Colonic mucosa (tissue), 4 donors: ENCODE measurements around the gene TPRN. TPM values are rescaled to one million over a fixed set of nuclear protein-coding genes. Genes with fewer than 3 reads are reported as not detected.
"Not testable (repeated sequence)": the region's sequence is repeated elsewhere in the genome, so short reads cannot be mapped to it uniquely, and the experiment has no call there.

ENCODE experiments used
- DNase-seq: peaks from one replicate; pipeline ENCODE4 v3.0.0-alpha.2; 2020
- H3K27ac ChIP-seq: fragments of 200-600 bp; one replicate; pipeline ENCODE4 v1.8.0; 2021
- H3K27me3 ChIP-seq: fragments of 200-600 bp; one replicate; pipeline ENCODE4 v1.8.0; 2021
- H3K36me3 ChIP-seq: fragments of 200-600 bp; one replicate; pipeline ENCODE4 v1.8.0; 2021
- H3K4me1 ChIP-seq: fragments of 200-600 bp; one replicate; pipeline ENCODE4 v1.8.0; 2021; ENCODE audit warnings: mild to moderate bottlenecking
- H3K4me3 ChIP-seq: fragments of 200-600 bp; one replicate; pipeline ENCODE4 v1.8.0; 2021
- H3K9ac ChIP-seq, 2 donors: one replicate each; pipeline ENCODE4 v1.7.0; 2013; ENCODE audit warnings: control low read depth in 2 of 2, low read depth in 2 of 2, low read length in 2 of 2
- H3K9me3 ChIP-seq: fragments of 200-600 bp; one replicate; pipeline ENCODE4 v1.8.0; 2021
- intact Hi-C: fragments of 100-400 bp; cut with DNase I; formaldehyde crosslinking; loops from one replicate; pipeline ENCODE4 v1.14.1; 2022
- total RNA-seq, 2 donors: library from RNA; stranded (reverse); fragmentation: NEBNext Ultra II Directional in 1 of 2; extraction: Animal tissue kit (Norgen Biotek cat#: 25700) in 1 of 2; gene quantifications; one replicate each; pipeline ENCODE4 v1.2.1, GENCODE V29; 2021
- TF ChIP-seq, protein P1 (sequence below): fragments of 200-600 bp; IDR thresholded peaks from one replicate; pipeline ENCODE4 v1.8.0; 2022; ENCODE audit warnings: antibody characterized with exemption, mild to moderate bottlenecking
- donor health status: healthy.
- donor health status: DM: no; HTN: no; CAD: no.
- donor health status: DM: no; HTN: no; CAD: no.

Gene TPRN
- total RNA-seq, 2 donors from 2014 or later, result 83.1 to 124 TPM

DNA sequence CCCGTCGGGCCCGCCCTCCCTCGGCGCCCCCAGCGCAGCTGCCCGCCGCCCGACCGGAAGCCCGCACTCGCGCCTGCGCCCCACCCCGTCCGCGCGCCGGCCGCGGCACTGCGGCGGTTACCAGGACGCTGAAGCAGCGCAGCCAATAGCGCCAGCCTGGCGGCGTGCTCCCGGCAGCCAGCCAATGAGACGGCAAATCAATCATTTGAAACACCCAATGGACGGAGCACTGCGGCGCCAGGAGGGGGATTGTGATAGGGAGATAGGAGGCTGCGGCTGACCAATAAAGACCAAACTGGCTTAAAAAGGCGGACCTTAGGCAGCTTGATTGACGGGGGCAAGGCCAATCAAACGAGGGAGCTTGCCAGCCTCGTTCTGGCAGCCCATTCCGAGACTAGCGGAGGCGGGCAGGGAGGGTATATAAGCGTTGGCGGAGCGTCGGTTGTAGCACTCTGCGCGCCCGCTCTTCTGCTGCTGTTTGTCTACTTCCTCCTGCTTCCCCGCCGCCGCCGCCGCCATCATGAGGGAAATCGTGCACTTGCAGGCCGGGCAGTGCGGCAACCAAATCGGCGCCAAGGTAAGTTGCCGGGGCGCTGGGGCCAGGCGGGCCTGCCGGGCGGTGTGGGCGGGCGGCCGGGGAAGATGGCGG, 40.4 kb upstream of the TPRN start, which contains the start of gene TUBB4B:
Gene TUBB4B (plus strand): TSS at position 447 of the 649 bp plus-strand sequence. CDS start 74 bp downstream, at position 521.
- Histone ChIP-seq H3K9me3 (no peaks in the 10 kb centered on the region), H3K27ac (peak within 1 kb of the TSS; percentile 99), H3K36me3 (peaks cover 10% of the 10 kb centered on the region), H3K27me3 (no peaks in the 10 kb centered on the region), H3K4me1 (peaks cover 36% of the 10 kb centered on the region), H3K9ac (peak within 1 kb of the TSS; percentile 96 to 97), H3K4me3 (peak within 1 kb of the TSS; percentile 96)
- DNase-seq, result peak; percentile 99
- TF ChIP-seq, protein P1, sequence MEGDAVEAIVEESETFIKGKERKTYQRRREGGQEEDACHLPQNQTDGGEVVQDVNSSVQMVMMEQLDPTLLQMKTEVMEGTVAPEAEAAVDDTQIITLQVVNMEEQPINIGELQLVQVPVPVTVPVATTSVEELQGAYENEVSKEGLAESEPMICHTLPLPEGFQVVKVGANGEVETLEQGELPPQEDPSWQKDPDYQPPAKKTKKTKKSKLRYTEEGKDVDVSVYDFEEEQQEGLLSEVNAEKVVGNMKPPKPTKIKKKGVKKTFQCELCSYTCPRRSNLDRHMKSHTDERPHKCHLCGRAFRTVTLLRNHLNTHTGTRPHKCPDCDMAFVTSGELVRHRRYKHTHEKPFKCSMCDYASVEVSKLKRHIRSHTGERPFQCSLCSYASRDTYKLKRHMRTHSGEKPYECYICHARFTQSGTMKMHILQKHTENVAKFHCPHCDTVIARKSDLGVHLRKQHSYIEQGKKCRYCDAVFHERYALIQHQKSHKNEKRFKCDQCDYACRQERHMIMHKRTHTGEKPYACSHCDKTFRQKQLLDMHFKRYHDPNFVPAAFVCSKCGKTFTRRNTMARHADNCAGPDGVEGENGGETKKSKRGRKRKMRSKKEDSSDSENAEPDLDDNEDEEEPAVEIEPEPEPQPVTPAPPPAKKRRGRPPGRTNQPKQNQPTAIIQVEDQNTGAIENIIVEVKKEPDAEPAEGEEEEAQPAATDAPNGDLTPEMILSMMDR, result no peak
- intact Hi-C loops, result no loop called here

DNA sequence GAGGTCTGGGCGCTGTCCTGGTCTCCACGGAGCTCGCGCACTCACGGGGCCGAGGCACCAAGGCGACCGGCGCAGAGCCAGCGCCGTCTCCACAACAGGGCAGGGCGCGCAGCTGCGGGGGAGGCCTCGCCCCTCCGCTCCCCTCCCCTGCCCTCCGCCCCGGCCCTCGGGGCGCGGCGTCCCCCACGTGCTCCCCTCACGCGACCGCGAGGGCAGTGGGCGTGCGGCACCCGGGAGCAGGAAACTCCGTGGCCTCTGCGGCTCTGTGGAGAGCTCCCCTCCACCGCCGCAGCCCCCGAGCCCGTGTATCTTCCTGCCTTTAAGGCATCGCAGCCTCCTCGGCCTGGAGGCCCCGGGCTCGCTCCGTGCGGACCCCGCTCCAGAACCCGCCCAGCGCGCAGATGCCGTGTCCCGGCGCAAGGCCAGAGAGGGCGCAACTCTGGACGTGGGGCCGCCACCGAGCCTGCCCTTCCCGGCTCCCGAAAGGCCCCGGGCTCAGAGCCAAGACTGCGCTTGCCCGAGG, 39.8 kb upstream of the TPRN start:
- Histone ChIP-seq H3K36me3 (peaks cover 10% of the 10 kb centered on the region), H3K9ac (peak overlapping the region; percentile 78 to 91), H3K27ac (peak overlapping the region; percentile 99), H3K9me3 (no peaks in the 10 kb centered on the region), H3K4me3 (peak overlapping the region; percentile 67), H3K27me3 (no peaks in the 10 kb centered on the region), H3K4me1 (peaks cover 36% of the 10 kb centered on the region)
- intact Hi-C loops, result no loop called here
- TF ChIP-seq, protein P1, result no peak
- peak; percentile 81 for DNase-seq

DNA sequence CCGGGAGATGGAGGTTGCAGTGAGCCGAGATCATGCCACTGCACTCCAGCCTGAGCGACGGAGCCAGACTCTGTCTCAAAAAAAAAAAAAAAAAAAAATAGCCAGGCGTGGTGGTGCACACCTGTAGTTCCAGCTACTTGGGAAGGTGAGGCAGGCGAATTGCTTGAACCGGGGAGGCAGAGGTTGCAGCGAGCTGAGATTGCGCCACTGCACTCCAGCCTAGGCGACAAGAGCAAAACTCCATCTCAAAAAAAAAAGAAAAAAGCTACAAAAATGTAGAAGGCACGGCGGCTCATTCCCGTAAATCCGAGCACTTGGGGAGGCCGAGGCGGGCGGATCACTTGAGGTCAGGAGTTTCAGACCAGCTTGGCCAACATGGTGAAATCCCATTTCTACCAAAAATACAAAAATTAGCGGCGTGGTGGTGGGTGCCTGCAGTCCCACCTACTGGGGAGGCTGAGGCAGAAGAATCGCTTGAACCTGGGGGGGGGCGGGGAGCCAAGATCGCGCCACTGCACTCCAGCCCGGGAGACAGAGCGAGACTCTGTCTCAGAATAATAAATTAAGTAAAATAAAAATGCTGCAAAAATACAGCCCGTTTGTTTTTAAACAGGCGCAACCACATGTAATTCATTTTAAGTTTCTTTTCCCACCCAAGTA, 39.1 kb upstream of the TPRN start:
- intact Hi-C loops, H3K27me3 ChIP-seq, DNase-seq, H3K9me3 ChIP-seq: not testable (repeated sequence)
- H3K36me3 ChIP-seq, result peaks cover 10% of the 10 kb centered on the region
- H3K9ac ChIP-seq, result peak overlapping the region; percentile 78 to 91
- H3K4me3 ChIP-seq, result peak overlapping the region; percentile 67
- peaks cover 36% of the 10 kb centered on the region for H3K4me1 ChIP-seq
- H3K27ac ChIP-seq, result peak overlapping the region; percentile 99

DNA sequence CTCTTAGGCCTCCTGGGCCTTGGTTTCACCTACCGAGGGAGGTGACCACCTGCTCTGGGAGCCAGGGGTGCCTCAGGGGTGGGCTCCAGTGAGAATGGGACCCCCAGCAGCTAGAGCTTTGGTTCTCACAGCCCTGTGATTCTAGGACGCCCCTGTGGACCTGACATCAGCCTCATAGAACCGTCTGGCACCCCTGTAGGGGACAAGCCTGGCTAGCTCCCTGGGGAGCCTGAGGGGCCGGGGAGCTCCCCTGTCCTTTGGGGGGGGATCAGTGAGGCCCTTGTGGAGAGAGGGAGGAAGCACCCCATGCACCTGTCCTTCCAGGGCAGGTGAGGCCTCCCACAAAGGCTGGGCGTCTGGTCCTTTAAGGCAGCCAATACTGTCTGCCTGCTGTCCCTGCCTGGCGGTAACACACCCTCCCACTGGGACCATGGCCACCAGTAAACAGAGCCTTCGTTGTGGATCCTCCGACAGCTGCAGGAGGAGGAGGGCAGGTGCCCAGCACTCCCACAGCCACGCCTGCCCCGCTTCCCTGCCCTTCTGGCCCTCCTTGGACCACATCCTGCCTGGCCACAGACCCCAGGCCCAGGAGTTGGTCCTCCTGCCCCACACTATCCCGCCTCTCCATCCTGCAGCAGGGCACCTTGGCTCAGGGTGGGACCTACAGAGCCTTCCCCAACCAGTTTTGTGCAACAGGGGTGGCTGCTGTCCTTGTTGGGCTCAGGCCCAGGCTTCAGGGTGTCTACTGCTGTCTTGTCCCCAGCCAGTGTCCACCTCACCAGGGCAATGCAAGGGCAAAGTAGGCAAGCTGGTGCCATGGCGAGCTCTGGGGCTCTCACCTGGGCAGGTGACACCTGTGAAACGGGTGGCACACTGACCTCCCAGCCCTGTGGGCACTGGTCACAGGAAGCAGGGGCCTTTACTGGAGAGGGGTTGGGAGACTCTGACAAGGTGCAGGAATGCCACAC, 37.5 kb upstream of the TPRN start:
- Histone ChIP-seq H3K9ac (peak overlapping the region; percentile 60 to 77), H3K27ac (peak overlapping the region; percentile 54), H3K27me3 (peaks cover 17% of the 10 kb centered on the region), H3K4me3 (no peak overlapping the region), H3K9me3 (no peaks in the 10 kb centered on the region), H3K36me3 (peaks cover 5% of the 10 kb centered on the region), H3K4me1 (peaks cover 33% of the 10 kb centered on the region)
- TF ChIP-seq, protein P1, result no peak
- intact Hi-C loops, result no loop called here
- peak; percentile 78 for DNase-seq

DNA sequence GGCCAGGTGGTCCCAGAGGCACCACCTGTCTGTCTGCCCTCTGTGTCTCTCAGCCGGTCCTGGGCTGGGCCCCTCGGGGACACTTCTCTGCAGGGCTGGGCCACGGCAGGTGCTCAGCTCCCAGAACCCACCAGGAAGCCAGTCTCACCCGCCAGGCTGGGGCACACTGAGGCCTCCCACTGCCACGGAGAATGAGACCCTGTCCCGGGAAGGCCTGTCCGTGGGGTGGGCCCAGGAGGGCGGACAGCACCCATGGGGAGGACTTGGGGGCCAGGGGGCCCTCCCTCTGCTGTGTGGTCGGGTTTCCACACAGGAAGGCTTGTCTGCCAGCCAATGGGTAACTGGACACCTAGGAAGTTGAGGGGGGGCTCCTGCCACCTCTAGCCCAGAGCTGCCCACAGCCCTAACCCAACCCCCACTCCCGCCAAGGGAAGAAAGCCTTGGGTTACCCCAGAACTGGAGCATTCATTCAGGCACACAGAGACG, 36.4 kb upstream of the TPRN start:
- H3K9me3 ChIP-seq, result no peaks in the 10 kb centered on the region
- H3K27ac ChIP-seq, result peak overlapping the region; percentile 54
- TF ChIP-seq, protein P1, result no peak
- H3K36me3 ChIP-seq, result no peaks in the 10 kb centered on the region
- H3K4me3 ChIP-seq, result no peak overlapping the region
- H3K27me3 ChIP-seq, result peaks cover 24% of the 10 kb centered on the region
- DNase-seq, result no peak
- H3K9ac ChIP-seq, result peak overlapping the region in 1 of 2 donors; percentile 77
- H3K4me1 ChIP-seq, result peaks cover 23% of the 10 kb centered on the region
- intact Hi-C loops, result no loop called here
